ENCODE results near the gene IRF3.

Gene IRF3

DNA sequence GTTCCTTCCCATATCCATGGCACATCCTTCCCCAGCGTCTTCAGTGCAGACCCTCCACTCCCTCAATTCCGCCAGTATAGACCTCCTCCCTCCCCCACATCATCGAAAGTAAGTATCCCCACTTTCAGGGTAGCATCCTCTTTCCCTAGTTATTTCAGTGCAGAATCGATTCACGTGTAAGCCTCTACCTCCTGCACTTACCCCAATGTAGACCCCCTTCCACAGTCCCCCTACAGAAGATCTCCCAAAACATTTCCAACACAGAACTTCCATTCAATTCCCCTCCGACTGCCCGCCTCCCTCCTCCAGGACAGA is 664 bp downstream of the IRF3 start:
- no peak for DNase-seq

DNA sequence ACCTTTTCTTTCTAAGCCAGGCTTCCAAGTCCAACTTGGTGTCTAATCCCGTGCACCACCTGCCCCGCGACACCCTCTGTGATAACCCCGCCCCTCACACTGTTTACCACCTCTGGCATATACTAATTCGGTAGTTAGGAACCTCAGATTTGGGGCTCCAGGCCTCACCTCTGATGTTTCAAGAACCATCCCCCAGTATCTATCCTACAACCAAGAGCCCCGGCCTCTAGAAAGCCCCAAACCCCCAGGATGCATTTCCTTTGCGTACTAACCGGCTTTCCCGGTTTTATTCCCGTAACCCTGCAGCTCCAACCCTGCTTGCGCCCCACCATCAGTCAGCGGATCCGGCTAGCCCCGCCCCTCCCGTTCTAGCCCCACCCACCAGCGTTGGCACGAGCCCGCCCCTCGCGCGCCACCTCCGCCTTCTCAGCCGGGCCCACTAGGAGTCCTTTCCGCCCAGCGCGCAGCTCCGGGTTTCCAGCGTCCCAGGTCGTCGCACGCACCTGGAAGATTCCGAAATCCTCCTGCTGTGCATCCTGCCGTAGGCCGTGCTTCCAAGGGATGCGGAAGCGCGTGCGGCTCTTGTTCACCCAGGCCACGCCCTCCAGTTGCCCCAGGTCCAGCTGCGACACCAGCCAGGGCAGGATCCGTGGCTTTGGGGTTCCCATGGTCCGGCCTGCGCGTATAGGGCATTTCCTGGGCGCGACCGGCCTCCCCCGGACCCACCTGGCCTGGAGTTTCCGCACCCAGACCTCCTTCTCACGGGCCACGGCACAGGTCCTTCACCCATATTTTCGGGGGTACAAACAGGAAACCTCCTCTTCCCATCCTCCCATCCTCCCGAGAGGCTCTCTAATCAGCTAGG is 1.3 kb downstream of the IRF3 start:
- peak; percentile 93 for DNase-seq

DNA sequence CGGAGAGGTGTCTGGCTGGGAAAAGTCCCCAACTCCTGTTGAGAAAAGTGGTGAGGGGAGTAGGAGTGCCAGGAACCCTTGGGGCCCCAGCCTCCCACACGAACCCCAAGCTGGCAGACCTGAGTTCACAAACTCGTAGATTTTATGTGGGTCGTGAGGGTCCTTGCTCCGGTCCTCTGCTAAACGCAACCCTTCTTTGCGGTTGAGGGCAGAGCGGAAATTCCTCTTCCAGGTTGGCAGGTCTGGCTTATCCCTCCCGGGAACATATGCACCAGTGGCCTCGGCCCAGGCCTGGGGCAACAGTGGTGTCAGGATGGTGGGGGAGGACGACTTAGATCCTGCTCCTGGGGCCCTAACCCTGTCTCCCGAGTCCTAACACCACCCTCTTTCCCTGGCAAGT is 2.4 kb downstream of the IRF3 start:
- DNase-seq: no peak

DNA sequence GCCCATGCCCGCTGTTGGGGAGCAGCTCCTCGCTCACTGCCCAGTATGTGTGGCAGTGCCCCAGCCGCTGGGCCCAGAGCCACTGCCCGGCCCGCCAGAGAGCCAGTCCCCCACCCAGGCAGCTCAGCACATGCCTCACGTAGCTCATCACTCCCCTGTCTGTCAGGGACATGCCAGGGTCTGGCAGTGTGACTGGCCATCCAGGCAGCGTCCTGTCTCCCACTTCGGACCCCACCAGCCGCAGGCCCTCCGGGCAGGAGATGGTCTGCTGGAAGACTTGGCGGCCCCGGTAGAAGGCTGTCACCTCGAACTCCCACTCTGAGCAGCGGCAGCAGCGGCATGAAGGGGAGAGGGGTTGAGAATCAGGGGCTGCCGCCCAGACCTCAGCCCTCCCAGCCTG is 3.6 kb downstream of the IRF3 start:
- DNase-seq: no peak

DNA sequence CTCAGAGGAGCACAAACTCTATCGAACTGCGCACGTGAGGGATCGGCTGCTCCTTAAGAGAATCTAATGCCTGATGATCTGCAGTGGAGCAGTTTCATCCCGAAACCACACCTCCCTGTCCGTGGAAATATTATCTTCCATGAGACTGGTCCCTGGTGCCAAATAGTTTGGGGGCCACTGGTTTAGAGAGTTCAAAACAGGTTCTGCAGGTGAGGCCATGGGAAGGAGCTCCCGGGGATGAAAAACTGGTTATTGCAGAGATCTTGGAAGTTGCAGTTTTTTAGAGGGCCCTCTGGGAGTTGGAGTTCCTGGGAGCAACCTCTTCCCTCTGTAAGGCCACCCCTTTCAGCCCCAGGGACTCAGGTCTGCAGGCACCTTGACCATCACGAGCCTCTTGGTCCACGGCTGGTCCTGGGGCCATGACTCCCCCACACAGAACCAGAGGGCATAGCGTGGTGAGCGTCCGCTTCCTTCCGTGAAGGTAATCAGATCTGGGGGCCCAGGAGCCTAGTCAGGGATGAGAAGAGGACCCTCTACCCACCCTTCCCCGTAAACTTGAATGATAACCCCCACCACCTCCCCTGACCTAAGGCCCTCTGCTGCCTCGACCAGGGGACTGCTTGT is 5.2 kb downstream of the IRF3 start:
- DNase-seq: no peak

DNA sequence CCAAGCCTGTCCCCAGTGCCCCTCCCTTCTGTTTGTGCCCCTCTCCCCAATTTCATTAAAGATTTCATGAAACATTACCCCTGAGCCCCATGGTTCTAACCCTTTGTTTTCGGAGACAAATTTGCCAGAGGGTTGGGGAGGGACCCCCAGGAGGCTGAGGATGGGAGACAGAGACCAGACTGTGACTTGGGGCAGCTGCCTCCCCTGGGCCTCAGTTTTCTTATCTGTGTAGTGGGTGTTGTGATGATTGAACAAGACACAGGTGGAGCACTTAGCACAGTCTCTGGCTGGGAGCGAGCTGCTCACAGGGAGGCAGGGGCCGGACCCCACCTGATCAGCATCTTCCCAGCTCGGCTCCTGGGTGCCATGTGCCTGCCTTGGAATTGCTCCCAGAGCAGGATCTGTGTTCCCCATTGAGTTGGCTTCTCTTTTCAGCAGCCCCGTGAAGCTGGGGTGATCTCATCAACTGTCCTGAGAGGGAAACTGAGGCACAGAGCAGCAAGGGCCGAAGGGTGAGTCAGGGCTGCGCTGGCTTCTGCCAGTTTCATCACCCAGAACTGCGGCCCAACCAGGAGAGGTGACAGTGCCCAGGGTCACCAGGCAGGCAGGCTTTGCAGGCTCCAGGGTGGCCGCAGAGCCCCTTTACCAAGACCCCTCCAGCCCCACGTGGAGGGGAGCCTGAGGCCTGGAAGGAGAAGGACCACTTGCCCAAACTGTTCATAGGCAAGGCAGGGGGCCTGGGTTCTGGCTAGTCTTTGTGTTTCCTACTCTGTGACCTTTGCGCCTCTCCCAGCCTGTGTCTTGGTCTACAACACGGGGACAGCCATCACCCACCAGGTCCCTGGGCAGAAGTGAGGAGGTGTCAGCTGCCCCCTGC is 6.9 kb downstream of the IRF3 start:
- DNase-seq: no peak

DNA sequence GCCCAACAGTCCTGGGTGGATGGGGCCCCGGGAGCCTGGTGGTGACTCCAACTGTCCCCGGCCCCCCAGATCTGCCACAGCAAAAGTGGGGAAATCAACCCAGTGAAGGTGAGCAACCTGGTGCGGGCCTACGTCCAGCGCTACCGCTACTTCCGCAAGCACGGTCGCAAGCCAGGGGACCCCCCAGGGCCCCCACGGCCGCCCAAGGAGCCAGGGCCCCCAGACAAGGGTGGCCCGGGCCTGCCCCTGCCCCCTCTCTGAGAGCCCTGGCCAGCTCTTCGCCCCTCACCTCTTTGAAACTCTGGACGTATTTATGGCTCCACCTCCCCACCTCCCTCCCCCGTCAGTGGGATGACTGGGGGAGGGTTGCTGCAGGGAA is 7.5 kb downstream of the IRF3 start:
- no peak for DNase-seq

DNA sequence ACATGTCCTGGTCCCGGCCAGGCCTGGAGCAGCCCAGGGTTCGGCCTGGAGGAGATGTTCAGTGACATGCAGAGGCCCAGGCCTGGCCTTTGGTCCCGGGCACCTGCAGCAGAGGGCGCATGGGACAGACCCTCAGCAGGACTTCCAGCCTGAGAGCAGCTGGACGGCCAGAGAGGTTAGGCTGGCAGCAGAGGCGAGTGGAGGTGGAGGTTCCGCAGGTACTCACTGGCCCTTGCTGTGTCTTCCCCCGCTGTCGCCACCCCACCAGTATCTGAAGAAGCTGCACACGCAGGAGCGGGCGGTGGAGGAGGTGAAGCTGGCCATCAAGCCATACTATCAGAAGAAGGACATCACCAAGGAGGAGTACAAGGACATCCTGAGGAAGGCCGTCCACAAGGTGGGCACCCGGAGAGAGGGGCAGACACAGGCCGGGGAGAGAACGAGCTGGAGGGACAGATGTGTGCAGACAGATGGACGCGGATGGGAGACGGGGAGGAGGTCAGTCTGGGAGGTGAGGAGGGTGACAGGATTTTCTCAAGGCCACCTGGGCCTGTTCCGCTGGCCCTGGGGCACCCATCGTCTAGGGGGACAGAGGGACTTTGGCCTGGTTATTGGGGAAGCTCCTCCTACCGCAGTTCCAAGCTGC is 8.0 kb downstream of the IRF3 start:
- no peak for DNase-seq

DNA sequence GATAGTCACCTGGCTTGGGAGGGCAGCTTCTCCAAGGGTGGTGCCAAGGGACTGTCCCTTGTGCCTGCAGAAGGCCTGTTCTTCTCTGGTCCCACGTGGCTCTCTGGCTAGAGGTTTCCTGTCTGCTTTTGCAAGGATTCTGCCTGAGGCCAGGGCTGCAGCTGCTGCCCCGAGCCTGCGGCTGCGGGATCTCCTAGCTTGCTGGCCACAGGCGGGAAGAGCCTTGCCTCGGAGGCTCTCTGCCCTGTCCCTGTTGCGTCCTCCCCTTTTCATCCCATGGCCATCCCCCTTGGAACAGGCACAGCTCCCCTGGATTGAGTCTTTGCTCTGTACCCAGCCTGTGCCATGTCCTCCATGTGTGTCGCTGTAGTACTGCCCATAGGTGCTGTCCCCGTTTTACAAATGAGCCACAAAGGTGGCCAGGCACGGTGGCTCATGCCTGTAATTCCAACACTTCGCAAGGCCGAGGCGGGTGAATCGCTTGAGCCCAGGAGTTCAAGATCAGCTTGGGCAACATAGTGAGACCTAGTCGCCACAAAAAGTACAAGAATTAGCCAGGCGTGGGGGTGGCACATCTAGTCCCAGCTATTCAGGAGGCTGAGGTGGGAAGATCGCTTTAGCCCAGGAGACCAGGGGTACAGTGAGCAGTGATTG is 9.1 kb downstream of the IRF3 start:
- no peak for DNase-seq

DNA sequence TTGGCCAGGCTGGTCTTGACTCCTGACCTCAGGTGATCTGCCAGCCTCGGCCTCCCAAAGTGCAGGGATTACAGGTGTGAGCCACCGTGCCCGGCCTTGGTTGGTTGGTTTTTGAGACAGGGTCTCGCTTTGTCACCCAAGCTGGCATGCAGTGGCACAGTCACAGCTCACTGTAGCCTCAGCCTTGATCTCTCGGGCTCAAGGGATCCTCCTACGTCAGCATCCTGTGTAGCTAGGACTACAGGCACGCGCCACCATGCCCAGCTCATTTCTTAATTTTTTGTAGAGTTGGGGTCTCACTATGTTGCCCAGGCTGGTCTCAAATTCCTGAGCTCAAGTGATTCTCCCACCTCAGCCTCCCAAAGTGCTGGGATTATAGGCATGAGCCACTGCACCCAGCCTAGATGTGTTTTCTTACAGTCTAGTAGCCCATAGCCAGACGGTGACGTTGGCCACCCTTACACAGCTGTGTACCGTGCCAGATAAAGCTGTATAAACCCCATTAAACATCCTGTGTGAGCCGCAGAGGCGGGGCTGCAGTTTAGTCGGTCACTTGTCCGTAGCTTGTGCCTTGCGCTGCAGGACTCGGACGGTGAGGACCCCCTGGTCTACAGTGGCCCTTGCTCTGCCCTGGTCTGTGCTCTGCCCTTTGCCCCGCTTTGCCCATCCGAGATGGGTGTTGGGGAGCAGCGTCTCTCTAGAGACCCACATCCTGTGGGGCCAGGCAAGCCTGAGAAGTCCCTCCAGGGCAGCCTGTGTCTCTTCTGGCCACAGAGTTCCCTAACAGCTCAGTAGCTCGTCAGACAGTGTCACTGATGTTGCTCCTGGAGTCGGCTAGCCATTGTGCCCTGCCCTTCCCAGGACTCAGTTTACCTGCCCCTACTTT is 9.8 kb downstream of the IRF3 start:
- no peak for DNase-seq

DNA sequence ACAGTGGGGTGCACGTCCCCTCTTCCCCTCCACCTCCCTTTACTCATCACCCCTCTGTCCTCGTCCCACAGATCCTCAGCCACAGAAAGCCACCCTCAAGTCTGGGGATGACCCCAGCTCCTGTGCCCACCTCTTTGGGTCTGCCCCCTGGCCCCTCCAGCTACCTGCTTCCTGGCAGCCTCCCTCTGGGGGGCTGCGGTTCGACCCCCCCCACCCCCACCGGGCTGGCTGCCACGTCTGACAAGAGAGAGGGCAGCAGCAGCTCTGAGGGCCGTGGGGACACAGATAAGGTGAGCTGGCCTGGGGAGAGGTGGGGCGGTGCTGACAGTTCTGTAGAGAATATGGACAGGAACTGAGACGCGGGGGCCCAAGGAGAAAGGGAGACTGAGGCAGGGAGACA is 11.1 kb downstream of the IRF3 start:
- no peak for DNase-seq

DNA sequence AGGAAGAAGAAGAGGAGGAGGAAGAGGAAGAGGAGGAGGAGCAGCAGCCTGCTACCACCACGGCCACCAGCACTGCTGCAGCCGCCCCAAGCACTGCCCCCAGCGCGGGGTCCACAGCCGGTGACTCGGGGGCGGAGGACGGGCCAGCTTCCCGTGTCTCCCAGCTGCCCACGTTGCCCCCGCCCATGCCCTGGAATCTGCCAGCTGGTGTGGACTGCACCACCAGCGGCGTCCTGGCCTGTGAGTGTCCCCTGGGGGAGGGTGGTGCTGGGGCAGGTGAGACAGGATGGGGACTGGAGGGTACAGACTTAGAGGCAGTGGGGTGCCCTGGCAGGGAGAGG is 12.2 kb downstream of the IRF3 start:
- no peak for DNase-seq

DNA sequence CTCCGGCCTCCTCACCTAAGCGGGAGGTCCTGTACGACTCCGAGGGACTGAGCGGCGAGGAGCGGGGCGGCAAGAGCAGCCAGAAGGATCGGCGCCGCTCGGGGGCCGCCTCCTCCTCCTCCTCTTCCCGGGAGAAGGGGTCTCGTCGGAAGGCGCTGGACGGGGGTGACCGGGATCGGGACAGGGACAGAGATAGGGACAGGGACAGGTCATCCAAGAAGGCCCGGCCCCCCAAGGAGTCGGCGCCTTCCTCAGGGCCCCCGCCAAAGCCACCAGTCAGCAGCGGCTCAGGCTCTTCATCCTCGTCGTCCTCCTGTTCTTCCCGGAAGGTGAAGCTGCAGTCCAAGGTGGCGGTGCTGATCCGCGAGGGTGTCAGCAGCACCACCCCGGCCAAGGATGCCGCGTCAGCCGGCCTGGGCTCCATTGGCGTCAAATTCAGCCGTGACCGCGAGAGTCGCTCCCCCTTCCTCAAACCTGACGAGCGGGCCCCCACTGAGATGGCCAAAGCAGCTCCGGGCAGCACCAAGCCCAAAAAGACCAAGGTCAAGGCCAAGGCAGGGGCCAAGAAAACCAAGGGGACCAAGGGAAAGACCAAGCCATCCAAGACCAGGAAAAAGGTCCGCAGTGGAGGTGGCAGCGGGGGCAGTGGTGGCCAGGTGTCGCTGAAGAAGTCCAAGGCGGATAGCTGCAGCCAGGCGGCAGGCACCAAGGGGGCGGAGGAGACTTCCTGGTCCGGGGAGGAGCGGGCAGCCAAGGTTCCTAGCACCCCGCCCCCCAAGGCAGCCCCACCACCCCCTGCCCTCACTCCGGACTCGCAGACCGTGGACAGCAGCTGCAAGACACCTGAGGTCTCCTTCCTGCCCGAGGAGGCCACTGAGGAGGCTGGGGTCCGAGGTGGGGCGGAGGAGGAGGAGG is 12.8 kb downstream of the IRF3 start:
- no peak for DNase-seq

DNA sequence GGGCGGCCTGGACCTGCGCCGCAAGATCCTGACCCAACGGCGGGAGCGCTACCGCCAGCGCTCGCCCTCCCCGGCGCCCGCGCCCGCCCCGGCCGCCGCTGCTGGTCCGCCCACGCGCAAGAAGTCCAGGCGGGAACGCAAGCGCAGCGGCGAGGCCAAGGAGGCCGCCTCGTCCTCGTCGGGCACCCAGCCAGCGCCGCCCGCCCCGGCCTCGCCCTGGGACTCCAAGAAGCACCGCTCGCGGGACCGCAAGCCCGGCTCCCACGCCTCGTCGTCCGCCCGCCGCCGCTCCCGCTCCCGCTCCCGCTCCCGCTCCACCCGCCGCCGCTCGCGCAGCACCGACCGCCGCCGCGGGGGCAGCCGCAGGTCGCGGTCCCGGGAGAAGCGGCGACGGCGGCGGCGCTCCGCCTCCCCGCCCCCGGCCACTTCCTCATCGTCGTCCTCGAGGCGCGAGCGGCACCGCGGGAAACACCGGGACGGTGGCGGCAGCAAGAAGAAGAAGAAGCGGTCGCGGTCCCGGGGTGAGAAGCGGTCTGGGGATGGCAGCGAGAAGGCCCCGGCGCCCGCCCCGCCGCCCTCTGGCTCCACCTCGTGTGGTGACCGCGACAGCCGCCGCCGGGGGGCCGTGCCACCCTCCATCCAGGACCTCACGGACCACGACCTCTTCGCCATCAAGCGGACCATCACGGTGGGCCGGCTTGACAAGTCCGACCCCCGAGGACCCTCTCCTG is 13.7 kb downstream of the IRF3 start:
- no peak for DNase-seq

DNA sequence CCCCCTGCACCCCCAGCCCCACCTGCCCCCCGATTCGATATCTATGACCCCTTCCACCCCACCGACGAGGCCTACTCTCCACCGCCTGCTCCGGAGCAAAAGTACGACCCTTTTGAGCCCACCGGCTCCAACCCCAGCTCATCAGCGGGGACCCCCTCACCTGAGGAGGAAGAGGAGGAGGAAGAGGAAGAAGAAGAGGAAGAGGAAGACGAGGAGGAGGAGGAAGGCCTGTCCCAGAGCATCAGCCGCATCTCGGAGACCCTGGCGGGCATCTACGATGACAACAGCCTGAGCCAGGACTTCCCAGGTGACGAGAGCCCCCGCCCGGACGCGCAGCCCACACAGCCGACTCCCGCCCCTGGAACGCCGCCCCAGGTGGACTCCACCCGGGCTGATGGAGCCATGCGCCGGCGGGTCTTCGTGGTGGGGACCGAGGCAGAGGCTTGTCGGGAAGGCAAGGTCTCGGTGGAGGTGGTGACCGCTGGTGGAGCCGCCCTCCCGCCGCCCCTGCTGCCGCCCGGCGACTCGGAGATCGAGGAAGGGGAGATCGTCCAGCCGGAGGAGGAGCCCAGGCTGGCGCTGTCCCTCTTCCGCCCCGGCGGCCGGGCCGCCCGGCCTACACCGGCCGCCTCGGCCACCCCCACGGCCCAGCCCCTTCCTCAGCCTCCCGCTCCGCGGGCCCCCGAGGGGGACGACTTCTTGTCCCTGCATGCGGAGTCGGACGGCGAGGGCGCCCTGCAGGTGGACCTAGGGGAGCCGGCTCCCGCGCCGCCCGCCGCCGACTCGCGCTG is 14.4 kb downstream of the IRF3 start:
- no peak for DNase-seq

DNA sequence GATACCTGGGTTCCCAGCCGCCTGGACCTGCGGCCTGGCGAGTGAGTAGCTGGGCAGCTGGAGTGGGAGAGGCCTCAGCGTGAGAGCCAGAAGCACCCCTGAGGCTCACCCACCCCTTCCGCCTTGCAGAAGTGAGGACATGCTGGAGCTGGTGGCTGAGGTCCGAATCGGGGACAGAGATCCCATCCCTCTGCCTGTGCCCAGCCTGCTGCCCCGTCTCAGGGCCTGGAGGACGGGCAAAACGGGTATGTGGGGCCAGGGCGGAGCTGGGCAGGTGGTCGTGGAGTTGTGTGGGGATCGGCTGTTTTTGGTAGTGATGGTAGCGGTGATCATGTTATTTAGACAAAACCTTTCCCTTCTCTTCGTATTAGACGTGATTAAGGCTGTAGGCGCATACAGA is 19.1 kb downstream of the IRF3 start:
- no peak for DNase-seq

DNA sequence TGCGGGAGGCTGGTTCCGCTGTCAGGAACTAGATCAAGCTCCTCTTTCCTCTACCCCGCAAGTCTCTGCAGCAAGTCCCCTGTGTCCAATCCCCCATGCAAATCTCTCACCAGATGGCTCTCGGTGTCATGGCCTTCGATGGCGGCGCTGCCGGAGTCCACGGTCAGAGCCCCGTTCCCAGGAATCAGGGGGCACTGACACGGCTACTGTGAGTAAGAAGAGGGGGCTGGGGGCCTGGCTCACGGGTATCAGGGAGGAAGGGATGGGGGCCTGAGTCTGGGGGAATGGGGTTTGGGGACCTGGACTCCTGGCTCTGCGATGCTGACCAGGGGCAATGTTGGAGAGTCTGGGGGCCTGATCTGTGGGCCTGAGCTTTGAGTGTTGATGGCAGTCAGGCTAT is 19.7 kb downstream of the IRF3 start:
- no peak for DNase-seq

DNA sequence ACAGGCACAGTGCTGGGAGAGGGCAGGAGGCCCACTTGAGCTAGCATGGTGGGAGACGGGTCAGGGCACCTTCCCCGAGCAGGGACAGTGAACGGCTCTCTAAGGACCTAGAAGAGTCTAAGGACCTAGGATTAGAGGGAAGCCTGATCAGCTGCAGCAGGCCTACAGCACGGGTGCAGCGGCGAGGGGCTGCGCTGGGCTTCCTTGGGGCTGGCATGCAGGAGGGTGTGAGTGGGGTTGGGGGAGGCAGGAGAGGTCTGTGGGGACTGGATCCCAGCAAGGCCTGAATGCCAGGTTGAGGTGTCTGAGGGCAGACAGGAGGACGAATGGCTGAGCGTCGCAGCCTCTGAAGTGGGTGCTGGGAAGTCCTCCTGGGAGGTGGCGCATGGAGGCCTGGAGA is 20.1 kb downstream of the IRF3 start:
- DNase-seq: no peak

DNA sequence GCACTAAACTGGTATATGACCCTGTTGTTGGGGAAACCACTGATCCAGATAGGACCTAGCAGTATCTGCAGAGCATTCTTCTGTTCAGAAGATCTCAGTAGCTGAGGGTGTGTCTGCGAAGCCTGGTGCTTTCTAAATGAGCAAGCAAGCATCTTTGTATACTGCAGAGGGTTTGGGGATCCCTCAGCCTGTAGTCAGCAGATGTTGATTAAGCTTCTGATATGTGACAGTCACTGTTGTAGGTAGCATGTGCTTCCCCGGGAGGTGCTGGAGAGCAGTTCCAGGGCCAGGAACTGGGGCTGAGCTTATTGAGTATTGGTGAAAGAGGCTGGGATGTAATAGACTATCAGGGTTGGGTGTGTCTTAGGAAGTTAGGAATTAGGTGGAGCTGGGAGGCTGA is 22.2 kb downstream of the IRF3 start:
- no peak for DNase-seq

All from activated gamma-delta T cell treated with Interleukin-2 at 50 U/mL for 16 hours (primary cell).